Epithelial cell of esophagus (primary cell): Measurements from ENCODE around the gene POLR3F.

Experiments
- DNase-seq: peaks from one replicate; pipeline ENCODE4 v3.0.0; 2010; ENCODE audit warnings: low read depth
- H3K4me3 ChIP-seq: 2 replicates; pipeline ENCODE4 v1.5.1; 2011; ENCODE audit warnings: mild to moderate bottlenecking, low read length, control low read depth
- TF ChIP-seq, protein P1 (sequence below): IDR thresholded peaks from 2 replicates; pipeline ENCODE4 v1.5.1; 2011; ENCODE audit warnings: low read depth, mild to moderate bottlenecking, low read length, control low read depth, inconsistent platforms; ENCODE audit not compliant: insufficient read depth; ENCODE audit errors: missing control alignments

The POLR3F gene

DNA sequence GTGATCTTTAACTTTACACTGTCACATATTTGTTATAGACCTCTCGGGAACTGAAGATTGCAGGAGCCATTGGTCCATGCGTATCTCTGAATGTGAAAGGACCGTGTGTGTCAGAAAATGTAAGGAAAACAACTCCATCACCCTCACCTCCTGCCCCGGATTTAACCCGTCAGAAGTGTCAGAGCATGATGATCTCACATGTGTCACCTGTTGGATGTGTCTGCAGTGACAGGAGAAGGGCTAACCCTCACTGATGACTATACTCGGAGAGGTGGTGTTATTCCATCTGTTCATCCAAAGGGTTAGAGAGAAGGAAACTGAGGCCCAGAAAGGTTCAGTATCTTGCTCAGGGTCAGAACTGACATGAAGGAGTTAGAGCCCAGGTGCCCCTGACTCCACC, 65.4 kb downstream of the POLR3F start:
- no peak for DNase-seq
- H3K4me3 ChIP-seq, result no peak overlapping the region
- TF ChIP-seq, protein P1, sequence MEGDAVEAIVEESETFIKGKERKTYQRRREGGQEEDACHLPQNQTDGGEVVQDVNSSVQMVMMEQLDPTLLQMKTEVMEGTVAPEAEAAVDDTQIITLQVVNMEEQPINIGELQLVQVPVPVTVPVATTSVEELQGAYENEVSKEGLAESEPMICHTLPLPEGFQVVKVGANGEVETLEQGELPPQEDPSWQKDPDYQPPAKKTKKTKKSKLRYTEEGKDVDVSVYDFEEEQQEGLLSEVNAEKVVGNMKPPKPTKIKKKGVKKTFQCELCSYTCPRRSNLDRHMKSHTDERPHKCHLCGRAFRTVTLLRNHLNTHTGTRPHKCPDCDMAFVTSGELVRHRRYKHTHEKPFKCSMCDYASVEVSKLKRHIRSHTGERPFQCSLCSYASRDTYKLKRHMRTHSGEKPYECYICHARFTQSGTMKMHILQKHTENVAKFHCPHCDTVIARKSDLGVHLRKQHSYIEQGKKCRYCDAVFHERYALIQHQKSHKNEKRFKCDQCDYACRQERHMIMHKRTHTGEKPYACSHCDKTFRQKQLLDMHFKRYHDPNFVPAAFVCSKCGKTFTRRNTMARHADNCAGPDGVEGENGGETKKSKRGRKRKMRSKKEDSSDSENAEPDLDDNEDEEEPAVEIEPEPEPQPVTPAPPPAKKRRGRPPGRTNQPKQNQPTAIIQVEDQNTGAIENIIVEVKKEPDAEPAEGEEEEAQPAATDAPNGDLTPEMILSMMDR, result no peak

GRCh38 chr20:18533491-18533890, 66.3 kb downstream of the POLR3F start:
- no peak for DNase-seq
- H3K4me3 ChIP-seq, result no peak overlapping the region
- TF ChIP-seq, protein P1, result no peak

DNA sequence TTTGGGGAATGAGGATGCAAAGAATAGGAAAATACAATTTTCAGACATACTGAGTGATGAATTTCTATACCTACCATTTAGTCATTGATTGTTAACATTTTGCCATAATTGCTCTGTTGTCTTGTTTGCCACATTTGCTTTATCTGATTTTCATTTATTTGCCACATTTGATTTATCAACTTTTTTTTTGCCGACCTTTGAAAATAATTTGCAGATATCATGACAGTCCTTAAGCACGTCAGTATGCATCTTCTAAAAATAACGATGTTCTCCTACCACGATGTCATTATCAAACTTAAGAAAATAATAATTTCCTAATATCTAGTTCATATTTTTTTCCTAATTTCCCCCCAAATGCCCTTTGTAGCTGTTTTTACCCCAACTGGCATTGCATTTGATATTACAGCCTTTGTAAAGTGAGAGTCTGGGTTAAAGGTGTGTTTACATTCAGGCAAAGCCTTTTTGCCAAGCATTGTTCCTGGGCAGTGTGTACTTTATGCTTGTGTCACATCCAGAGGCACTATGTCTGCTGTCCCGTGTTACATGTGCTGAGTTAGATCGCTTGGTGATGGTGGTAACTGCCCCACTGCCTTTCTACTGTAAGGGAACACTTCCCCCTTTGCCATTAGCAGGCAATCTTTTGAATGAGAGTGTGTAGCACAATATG, 66.9 kb downstream of the POLR3F start:
- TF ChIP-seq, protein P1, result no peak
- no peak overlapping the region for H3K4me3 ChIP-seq
- DNase-seq, result no peak
